GM23338 (cell line): ENCODE measurements around the gene RNASEH2C.

Source experiments
- CREB1 ChIP-seq: fragments of 250-450 bp; sonication (Bioruptor Pico); IDR thresholded peaks from 2 replicates; pipeline ENCODE4 v1.5.0; 2020; ENCODE audit warnings: low read depth, mild to moderate bottlenecking, moderate library complexity
- CTCF ChIP-seq, 2 experiments: fragments of 200-600 bp in 1 of 2; sonication (generic) in 1 of 2; conservative IDR thresholded peaks; 2 replicates each; pipeline versions ENCODE4 v1.5.1 to v1.6.1; 2016 to 2017; ENCODE audit warnings: antibody characterized with exemption in 2 of 2, low read depth in 2 of 2, mild to moderate bottlenecking in 2 of 2, moderate library complexity in 1 of 2
- EZH2phosphoT487 ChIP-seq: fragments of 200-600 bp; sonication (generic); IDR thresholded peaks from one replicate; pipeline ENCODE4 v1.8.1; 2018; ENCODE audit warnings: antibody characterized with exemption; ENCODE audit not compliant: unreplicated experiment
- JUNB ChIP-seq: IDR thresholded peaks from one replicate; pipeline ENCODE4 v1.6.1; 2016; ENCODE audit warnings: antibody characterized with exemption; ENCODE audit not compliant: unreplicated experiment

DNA sequence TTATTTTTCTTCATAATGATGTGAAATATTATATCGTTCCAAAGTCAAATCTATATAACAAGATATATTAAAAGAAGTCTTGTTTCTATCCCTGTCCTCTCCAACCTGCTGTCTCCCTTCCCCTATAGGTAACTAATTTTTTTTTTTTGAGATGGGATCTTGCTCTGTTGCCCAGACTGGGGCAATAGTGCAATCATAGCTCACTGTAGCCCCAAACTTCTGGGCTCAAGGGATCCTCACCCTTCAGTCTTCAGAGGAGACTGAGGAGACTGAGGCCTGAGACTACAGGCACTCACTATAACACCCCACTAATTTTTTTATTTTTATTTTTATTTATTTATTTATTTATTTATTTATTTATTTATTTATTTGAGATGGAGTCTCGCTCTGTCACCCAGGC, 47.6 kb downstream of the RNASEH2C start:
- no peak for TF ChIP-seq CTCF (conservative IDR thresholded peaks at IDR 0.05; ENCODE audit: low read depth in 2 of 2)
- no peak for TF ChIP-seq JUNB
- no peak for TF ChIP-seq EZH2phosphoT487
- TF ChIP-seq CREB1 (CRISPR knock-in tag) = no peak
